AG04450 (cell line): ENCODE measurements around the gene CIDEC. TPM values are rescaled to one million over a fixed set of nuclear protein-coding genes. Genes with fewer than 3 reads are reported as not detected.

Experiments
- CTCF ChIA-PET: fragments of 300-600, 350-600 bp; formaldehyde crosslinking; extraction: SDS; loops from one replicate; lab custom pipeline; 2022; ENCODE audit warnings: antibody characterized with exemption, inconsistent platforms; lab: Charles Lee
- POLR2A ChIA-PET: fragments of 350-600 bp; formaldehyde crosslinking; extraction: SDS; loops from one replicate; lab custom pipeline; 2021; ENCODE audit warnings: antibody characterized with exemption, inconsistent platforms; lab: Yijun Ruan, JAX
- DNase-seq: peaks from one replicate; pipeline ENCODE4 v3.0.0-alpha.2; 2011; ENCODE audit warnings: low read depth, low spot score
- H3K27ac ChIP-seq: one replicate; pipeline ENCODE4 v1.5.1; 2012; ENCODE audit warnings: low read depth, low read length, control low read depth
- H3K27me3 ChIP-seq: one replicate; pipeline ENCODE4 v1.6.0; 2012; ENCODE audit warnings: low read length; ENCODE audit not compliant: control insufficient read depth, insufficient read depth
- H3K4me3 ChIP-seq: 2 replicates; pipeline ENCODE4 v1.5.1; 2011; ENCODE audit warnings: mild to moderate bottlenecking, low read depth, low read length, control low read depth
- H3K9me3 ChIP-seq: 2 replicates; pipeline ENCODE4 v1.5.1; 2012; ENCODE audit warnings: low read length; ENCODE audit not compliant: control insufficient read depth, insufficient read depth
- polyA plus RNA-seq: library from polyadenylated mRNA; depleted of rRNA; stranded (reverse); fragments of >200 nt; gene quantifications from 2 replicates; pipeline ENCODE4 v1.2.3, GENCODE V29; 2011
- TF ChIP-seq, protein P1 (sequence below): IDR thresholded peaks from 2 replicates; pipeline ENCODE4 v1.5.1; 2011; ENCODE audit warnings: low read depth, low read length, control low read depth, inconsistent platforms

CIDEC gene
- polyA plus RNA-seq, 1 experiment = not detected

DNA sequence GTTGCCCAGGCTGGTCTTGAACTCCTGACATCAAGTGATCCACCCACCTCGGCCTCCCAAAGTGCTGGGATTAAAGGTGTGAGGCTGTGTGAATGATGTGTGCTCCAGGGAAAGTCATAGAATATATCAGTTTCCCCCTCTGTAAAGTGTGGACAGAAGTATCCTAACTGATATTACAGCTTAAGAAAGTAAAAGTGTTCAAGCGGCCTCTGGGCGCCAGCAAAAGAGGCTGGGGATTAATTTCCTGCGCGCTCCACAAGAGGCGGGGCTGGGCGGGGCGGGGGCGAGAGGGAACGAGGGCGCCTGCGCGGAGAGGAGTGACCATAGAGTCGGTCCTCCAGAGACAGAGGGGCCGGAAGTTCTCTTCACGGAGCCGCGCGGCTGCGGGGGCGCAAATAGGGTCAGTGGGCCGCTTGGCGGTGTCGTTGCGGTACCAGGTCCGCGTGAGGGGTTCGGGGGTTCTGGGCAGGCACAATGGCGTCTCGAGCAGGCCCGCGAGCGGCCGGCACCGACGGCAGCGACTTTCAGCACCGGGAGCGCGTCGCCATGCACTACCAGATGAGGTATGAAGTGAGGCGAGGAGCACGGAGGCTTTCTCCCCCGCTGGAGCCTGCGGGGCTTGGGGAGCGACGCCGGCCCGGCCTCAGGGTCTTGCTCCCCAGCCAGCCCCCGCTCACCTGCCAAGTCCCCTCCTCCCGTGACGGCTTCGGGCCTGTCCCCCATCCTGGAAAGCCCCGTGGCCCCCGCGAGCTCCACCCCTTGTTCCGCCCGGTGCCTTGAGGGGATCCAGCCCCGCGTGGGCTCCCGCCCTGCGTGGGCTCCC is 10.4 kb upstream of the CIDEC start, which contains the start of gene JAGN1:
Gene JAGN1, plus strand, starts transcription at position 362 of the 823 bp plus-strand sequence. Its CDS starts 113 bp downstream, at position 475.
- TF ChIP-seq, protein P1, sequence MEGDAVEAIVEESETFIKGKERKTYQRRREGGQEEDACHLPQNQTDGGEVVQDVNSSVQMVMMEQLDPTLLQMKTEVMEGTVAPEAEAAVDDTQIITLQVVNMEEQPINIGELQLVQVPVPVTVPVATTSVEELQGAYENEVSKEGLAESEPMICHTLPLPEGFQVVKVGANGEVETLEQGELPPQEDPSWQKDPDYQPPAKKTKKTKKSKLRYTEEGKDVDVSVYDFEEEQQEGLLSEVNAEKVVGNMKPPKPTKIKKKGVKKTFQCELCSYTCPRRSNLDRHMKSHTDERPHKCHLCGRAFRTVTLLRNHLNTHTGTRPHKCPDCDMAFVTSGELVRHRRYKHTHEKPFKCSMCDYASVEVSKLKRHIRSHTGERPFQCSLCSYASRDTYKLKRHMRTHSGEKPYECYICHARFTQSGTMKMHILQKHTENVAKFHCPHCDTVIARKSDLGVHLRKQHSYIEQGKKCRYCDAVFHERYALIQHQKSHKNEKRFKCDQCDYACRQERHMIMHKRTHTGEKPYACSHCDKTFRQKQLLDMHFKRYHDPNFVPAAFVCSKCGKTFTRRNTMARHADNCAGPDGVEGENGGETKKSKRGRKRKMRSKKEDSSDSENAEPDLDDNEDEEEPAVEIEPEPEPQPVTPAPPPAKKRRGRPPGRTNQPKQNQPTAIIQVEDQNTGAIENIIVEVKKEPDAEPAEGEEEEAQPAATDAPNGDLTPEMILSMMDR = no peak
- peak; percentile 62 for DNase-seq
- ChIA-PET CTCF (no interaction called here), POLR2A (interaction anchor here (0.6 to 1.3 kb wide), 6 partner anchors 9 to 169 kb away, joined by 3 to 4 read pairs (median 3); no protein-coding TSS in a partner anchor)
- Histone ChIP-seq H3K9me3 (peaks cover 2% of the 10 kb centered on the region; the same call in 1 of the 2 replicates), H3K27me3 (no peaks in the 10 kb centered on the region), H3K27ac (peak within 1 kb of the TSS; percentile 83), H3K4me3 (peak within 1 kb of the TSS; percentile 96)

DNA sequence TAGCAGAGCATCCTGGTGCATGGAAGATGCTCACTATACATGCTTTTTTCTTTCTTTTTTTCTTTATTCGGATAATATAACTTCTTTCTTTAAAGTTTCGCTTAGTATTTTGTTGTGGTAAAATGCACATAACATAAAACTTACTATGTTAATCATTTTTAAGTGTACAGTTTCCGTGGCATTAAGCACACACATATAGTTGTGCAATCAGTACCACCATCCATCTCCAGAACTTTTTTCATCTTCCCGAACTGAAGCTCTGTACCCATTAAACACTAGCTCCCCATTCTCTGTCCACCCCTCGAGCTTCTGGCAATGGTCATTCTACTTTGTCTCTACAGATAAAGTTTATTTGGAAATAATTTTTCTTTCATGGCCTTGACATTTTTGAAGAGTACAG is 9.4 kb upstream of the CIDEC start:
- Histone ChIP-seq H3K4me3 (no peak overlapping the region), H3K27me3 (no peaks in the 10 kb centered on the region), H3K27ac (no peak overlapping the region), H3K9me3 (peaks cover 2% of the 10 kb centered on the region; the same call in 1 of the 2 replicates)
- no peak for DNase-seq
- TF ChIP-seq, protein P1 = no peak
- ChIA-PET CTCF (interaction anchor here (0.7 to 1.2 kb wide), 2 partner anchors 40 to 43 kb away, joined by 3 to 4 read pairs; no protein-coding TSS in a partner anchor), POLR2A (no interaction called here)

DNA sequence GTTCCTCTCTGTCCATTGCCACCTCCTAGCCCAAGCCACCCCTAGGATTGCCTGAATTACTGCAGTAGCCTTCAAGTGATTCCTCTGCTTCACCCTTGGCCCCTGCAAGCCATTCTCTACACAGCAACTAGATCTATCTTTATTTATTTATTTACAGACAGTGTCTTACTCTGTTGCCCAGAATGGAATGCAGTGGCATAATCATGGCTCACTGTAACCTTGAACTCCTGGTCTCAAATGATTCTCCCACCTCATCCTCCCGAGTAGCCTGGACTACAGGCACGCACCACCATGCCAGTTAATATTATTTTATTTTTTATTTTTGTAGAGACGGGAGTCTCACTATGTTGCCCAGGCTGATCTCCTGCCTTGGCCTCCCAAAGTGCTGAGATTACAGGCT is 8.5 kb upstream of the CIDEC start:
- POLR2A ChIA-PET = no interaction called here
- Histone ChIP-seq H3K27me3 (no peaks in the 10 kb centered on the region), H3K4me3 (no peak overlapping the region), H3K27ac (no peak overlapping the region), H3K9me3 (peaks cover 2% of the 10 kb centered on the region; the same call in 1 of the 2 replicates)
- CTCF ChIA-PET = interaction anchor here (0.5 to 1.2 kb wide), 2 partner anchors 7 to 40 kb away, joined by 3 to 4 read pairs; no protein-coding TSS in a partner anchor
- DNase-seq = no peak
- TF ChIP-seq, protein P1 = no peak

DNA sequence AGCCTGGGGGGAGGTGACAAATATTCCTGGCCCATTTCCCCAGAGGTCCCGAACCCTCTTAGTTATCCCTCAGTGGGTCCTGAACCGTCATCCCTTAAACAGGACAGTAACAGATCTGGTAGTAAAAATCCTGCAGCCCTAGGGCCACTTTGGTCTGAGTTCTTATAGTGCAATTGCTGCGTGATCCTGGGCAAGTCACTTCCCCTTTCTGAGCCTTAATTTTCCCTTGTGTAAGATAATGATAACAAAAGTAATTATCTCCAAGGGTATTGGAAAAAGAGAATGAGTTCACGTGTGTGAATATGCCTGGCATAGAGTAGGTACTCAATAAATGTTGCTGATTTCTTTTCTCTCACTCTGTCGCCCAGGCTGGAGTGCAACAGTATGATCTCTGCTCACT is 7.4 kb upstream of the CIDEC start:
- no peak for DNase-seq
- CTCF ChIA-PET = no interaction called here
- POLR2A ChIA-PET = no interaction called here
- Histone ChIP-seq H3K27me3 (no peaks in the 10 kb centered on the region), H3K4me3 (no peak overlapping the region), H3K9me3 (peaks cover 2% of the 10 kb centered on the region; the same call in 1 of the 2 replicates), H3K27ac (no peak overlapping the region)
- TF ChIP-seq, protein P1 = no peak

DNA sequence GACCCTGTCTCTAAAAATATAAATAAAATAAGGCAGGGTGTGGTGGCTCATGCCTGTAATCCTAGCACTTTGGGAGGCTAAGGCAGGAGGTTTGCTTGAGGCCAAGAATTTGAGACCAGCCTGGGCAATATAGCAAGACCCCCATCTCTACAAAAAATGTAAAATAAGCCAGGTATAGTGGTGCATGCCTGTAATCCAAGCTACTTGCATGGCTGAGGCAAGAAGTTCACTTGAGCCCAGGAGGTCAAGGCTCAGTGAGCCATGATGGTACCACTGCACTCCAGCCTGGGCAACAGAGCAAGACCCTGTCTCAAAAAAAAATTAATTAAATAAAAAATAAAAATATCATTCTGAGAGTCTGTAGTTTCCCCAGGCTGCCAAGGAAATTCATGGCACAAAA is 6.3 kb upstream of the CIDEC start:
- H3K9me3 ChIP-seq = no peaks in the 10 kb centered on the region; the same call in 1 of the 2 replicates
- H3K27me3 ChIP-seq = no peaks in the 10 kb centered on the region
- no peak for DNase-seq
- TF ChIP-seq, protein P1 = no peak
- POLR2A ChIA-PET = interaction anchor here (0.6 kb wide), 1 partner anchor 60 kb away, joined by 3 read pairs; no protein-coding TSS in a partner anchor
- H3K27ac ChIP-seq = no peak overlapping the region
- CTCF ChIA-PET = no interaction called here
- no peak overlapping the region for H3K4me3 ChIP-seq
